ELR (cell line): ENCODE results near the gene MAGOH.
"Not testable (repeated sequence)": the region's sequence is repeated elsewhere in the genome, so short reads cannot be mapped to it uniquely, and the experiment has no call there.

Experiments
- DNase-seq: peaks from one replicate; pipeline ENCODE4 v3.0.0-alpha.2; 2015; ENCODE audit warnings: low read depth

Gene MAGOH

GRCh38 chr1:53238197-53239155 lies at the start of gene MAGOH:
Gene MAGOH, minus strand, starts transcription at chr1:53238518. Its CDS starts 70 bp downstream, at chr1:53238448.
- peak; percentile 97 for DNase-seq

- DNase-seq = no peak
Measured at GRCh38 chr1:53286955-53287354, 48.6 kb upstream of the MAGOH start.

GRCh38 chr1:53285969-53286760 lies 47.8 kb upstream of the MAGOH start:
- DNase-seq = no peak

GRCh38 chr1:53285546-53285945 lies 47.2 kb upstream of the MAGOH start:
- DNase-seq = no peak

- DNase-seq = no peak
Measured at GRCh38 chr1:53284224-53285020, 46.1 kb upstream of the MAGOH start.

GRCh38 chr1:53283156-53283555 lies 44.8 kb upstream of the MAGOH start:
- DNase-seq = not testable (repeated sequence)

GRCh38 chr1:53281133-53281532 lies 42.8 kb upstream of the MAGOH start:
- DNase-seq = no peak

- no peak for DNase-seq
Measured at GRCh38 chr1:53280496-53280895, 42.2 kb upstream of the MAGOH start.

- no peak for DNase-seq
Measured at GRCh38 chr1:53279296-53280200, 41.2 kb upstream of the MAGOH start.

- peak; percentile 61 for DNase-seq
Measured at GRCh38 chr1:53278298-53278725, 40.0 kb upstream of the MAGOH start.

GRCh38 chr1:53277326-53277725 lies 39.0 kb upstream of the MAGOH start:
- no peak for DNase-seq

GRCh38 chr1:53276902-53277281 lies 38.6 kb upstream of the MAGOH start:
- DNase-seq = no peak

GRCh38 chr1:53276153-53276901 lies 38.0 kb upstream of the MAGOH start:
- no peak for DNase-seq

- no peak for DNase-seq
Measured at GRCh38 chr1:53275566-53275965, 37.2 kb upstream of the MAGOH start.

- DNase-seq = no peak
Measured at GRCh38 chr1:53274541-53275185, 36.3 kb upstream of the MAGOH start.

GRCh38 chr1:53274026-53274425 lies 35.7 kb upstream of the MAGOH start:
- no peak for DNase-seq

- no peak for DNase-seq
Measured at GRCh38 chr1:53273526-53273925, 35.2 kb upstream of the MAGOH start.

GRCh38 chr1:53272349-53272748 lies 34.0 kb upstream of the MAGOH start:
- no peak for DNase-seq

GRCh38 chr1:53271446-53272090 lies 33.2 kb upstream of the MAGOH start:
- DNase-seq = no peak
